Smooth muscle cell (in vitro differentiated cells): ENCODE data around the gene DDX47. TPM values are rescaled to one million over a fixed set of nuclear protein-coding genes. Genes with fewer than 3 reads are reported as not detected.

Source experiments
- DNase-seq: peaks from one replicate; lab custom pipeline; 2025; ENCODE audit not compliant: unreplicated experiment; lab: John Stamatoyannopoulos, UW
- H2AFZ ChIP-seq: fragments of 200-600 bp; sonication (generic); 2 replicates; pipeline ENCODE4 v1.6.0; 2016; ENCODE audit warnings: antibody characterized with exemption, low read depth, mild to moderate bottlenecking
- H3F3A ChIP-seq: fragments of 200-600 bp; sonication (generic); 2 replicates; pipeline ENCODE4 v1.6.0; 2017; ENCODE audit warnings: antibody characterized with exemption, low read depth
- H3K27ac ChIP-seq: fragments of 200-600 bp; sonication (generic); 2 replicates; pipeline ENCODE4 v1.5.1; 2016; ENCODE audit warnings: low read depth, mild to moderate bottlenecking
- H3K27me3 ChIP-seq: fragments of 200-600 bp; sonication (generic); 2 replicates; pipeline ENCODE4 v1.6.1; 2016; ENCODE audit warnings: low read depth, mild to moderate bottlenecking
- H3K36me3 ChIP-seq: fragments of 200-600 bp; sonication (generic); 2 replicates; pipeline ENCODE4 v1.5.1; 2016; ENCODE audit warnings: low read depth
- H3K4me1 ChIP-seq: fragments of 200-600 bp; sonication (generic); 2 replicates; pipeline ENCODE4 v1.5.1; 2016; ENCODE audit warnings: low read depth
- H3K4me2 ChIP-seq: fragments of 200-600 bp; sonication (generic); 2 replicates; pipeline ENCODE4 v1.6.0; 2016; ENCODE audit warnings: mild to moderate bottlenecking
- H3K4me3 ChIP-seq: fragments of 200-600 bp; sonication (generic); 2 replicates; pipeline ENCODE4 v1.5.1; 2016; ENCODE audit warnings: mild to moderate bottlenecking
- H3K79me2 ChIP-seq: fragments of 200-600 bp; sonication (generic); 2 replicates; pipeline ENCODE4 v1.6.0; 2016; ENCODE audit warnings: low read depth, mild to moderate bottlenecking
- H3K9ac ChIP-seq: fragments of 200-600 bp; sonication (generic); 2 replicates; pipeline ENCODE4 v1.6.0; 2016; ENCODE audit warnings: low read depth
- H3K9me3 ChIP-seq: fragments of 200-600 bp; sonication (generic); replicated peaks from 2 replicates; pipeline ENCODE4 v1.5.1; 2016; ENCODE audit warnings: low read depth
- H4K20me1 ChIP-seq: fragments of 200-600 bp; sonication (generic); 2 replicates; pipeline ENCODE4 v1.6.0; 2016; ENCODE audit warnings: low read depth
- WGBS: methylation state at CpG from one replicate; pipeline ENCODE4 v1.1.7; 2016; ENCODE audit warnings: low lambda C conversion rate; 5-methylcytosine and 5-hydroxymethylcytosine counted together
- polyA plus RNA-seq: library from polyadenylated mRNA; unstranded; fragments of >200 nt; fragmentation: Nextera tagmentation; extraction: Ambion mirVana; gene quantifications from 2 replicates; pipeline ENCODE4 v1.2.1, GENCODE V29; 2016
- total RNA-seq: library from RNA; depleted of rRNA; stranded (reverse); fragments of >200 nt; gene quantifications from 2 replicates; pipeline ENCODE4 v1.2.3, GENCODE V29; 2014
- TF ChIP-seq, protein P1 (sequence below): fragments of 200-600 bp; sonication (generic); IDR thresholded peaks from 2 replicates; pipeline ENCODE4 v1.5.1; 2017; ENCODE audit warnings: borderline replicate concordance, mild to moderate bottlenecking, antibody characterized with exemption; ENCODE audit not compliant: insufficient read depth, poor library complexity, severe bottlenecking

Gene DDX47
- total and polyA plus RNA-seq, 2 experiments from 2014 or later: 61.8 to 95.6 TPM

DNA sequence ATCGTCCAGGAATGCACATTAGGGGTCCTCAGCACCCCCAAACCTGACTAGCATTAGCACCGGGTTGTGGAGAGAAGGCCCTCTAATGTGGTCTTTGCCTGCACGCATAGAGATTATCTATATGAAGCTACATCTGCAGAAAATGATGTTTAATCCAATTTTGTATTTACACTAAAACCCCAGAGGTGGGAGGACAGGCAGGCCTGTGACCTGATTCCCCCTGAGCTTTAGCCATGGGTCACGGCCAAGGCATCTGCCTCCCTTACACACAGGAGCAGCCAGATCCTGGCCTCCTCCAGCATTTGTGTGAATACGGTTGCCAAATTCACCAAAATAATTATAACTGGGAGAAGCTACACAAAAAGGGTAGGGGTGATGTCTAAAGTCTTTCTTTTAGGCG lies 20.7 kb upstream of the DDX47 start:
- 84% methylated on average over 6 of the region's 6 CpGs for WGBS
- H3K79me2 ChIP-seq: no peaks in the 10 kb centered on the region
- TF ChIP-seq, protein P1, sequence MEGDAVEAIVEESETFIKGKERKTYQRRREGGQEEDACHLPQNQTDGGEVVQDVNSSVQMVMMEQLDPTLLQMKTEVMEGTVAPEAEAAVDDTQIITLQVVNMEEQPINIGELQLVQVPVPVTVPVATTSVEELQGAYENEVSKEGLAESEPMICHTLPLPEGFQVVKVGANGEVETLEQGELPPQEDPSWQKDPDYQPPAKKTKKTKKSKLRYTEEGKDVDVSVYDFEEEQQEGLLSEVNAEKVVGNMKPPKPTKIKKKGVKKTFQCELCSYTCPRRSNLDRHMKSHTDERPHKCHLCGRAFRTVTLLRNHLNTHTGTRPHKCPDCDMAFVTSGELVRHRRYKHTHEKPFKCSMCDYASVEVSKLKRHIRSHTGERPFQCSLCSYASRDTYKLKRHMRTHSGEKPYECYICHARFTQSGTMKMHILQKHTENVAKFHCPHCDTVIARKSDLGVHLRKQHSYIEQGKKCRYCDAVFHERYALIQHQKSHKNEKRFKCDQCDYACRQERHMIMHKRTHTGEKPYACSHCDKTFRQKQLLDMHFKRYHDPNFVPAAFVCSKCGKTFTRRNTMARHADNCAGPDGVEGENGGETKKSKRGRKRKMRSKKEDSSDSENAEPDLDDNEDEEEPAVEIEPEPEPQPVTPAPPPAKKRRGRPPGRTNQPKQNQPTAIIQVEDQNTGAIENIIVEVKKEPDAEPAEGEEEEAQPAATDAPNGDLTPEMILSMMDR: no peak
- no peak for DNase-seq
- H3K4me3 ChIP-seq: no peak overlapping the region
- H2AFZ ChIP-seq: no peak overlapping the region
- H3K27ac ChIP-seq: no peak overlapping the region
- no peak overlapping the region for H3K4me2 ChIP-seq
- no peaks in the 10 kb centered on the region for H3K9me3 ChIP-seq
- H3K4me1 ChIP-seq: peaks cover 13% of the 10 kb centered on the region
- H3K9ac ChIP-seq: no peak overlapping the region
- H3K36me3 ChIP-seq: no peaks in the 10 kb centered on the region
- H4K20me1 ChIP-seq: no peaks in the 10 kb centered on the region
- H3F3A ChIP-seq: peaks cover 14% of the 10 kb centered on the region
- no peaks in the 10 kb centered on the region for H3K27me3 ChIP-seq

DNA sequence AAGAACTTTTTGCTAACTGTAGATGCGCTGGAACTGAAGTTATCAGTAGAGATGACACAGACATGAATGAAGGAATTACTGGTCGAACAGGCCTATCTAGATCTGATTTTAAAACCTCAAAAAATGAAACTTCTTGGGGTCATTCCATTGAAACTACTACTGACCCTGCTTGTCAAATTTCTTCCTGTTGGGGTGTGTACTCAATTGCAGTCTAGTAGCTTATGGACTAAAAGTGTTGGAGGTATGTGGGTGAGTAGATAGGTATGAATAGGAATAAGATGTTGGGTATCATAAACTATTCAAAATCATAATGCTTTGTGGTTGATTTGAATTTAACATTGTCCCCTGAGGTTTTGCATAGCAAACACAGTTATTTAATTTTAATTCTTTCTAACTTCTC lies 18.5 kb upstream of the DDX47 start:
- no peak overlapping the region for H3K4me2 ChIP-seq
- no peaks in the 10 kb centered on the region for H4K20me1 ChIP-seq
- H3K9me3 ChIP-seq: no peaks in the 10 kb centered on the region
- H3K27me3 ChIP-seq: no peaks in the 10 kb centered on the region
- DNase-seq: no peak
- peaks cover 6% of the 10 kb centered on the region for H3F3A ChIP-seq
- no peaks in the 10 kb centered on the region for H3K79me2 ChIP-seq
- WGBS: 87% methylated on average over 2 of the region's 2 CpGs
- H3K4me1 ChIP-seq: peaks cover 9% of the 10 kb centered on the region
- no peak overlapping the region for H3K4me3 ChIP-seq
- H3K36me3 ChIP-seq: no peaks in the 10 kb centered on the region
- H3K27ac ChIP-seq: no peak overlapping the region
- TF ChIP-seq, protein P1: no peak
- H2AFZ ChIP-seq: no peak overlapping the region
- no peak overlapping the region for H3K9ac ChIP-seq

DNA sequence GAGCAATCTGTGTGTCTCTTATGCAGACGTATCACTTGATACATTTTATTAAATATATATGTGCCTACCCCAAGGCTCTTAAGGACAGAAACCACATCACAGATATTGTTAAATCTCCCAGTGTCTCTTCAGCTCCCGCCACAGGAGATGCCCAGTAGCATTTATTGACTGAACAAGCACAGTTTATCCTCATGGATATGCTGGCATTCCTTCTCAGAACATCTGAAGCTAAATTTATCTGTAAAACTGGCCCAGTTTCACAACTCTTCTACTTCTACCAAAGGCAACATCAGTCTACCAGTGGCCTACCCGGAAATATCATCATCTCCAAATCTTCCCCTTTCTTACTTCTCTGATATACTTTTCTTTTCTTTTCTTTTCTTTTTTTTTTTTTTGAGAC lies 17.0 kb upstream of the DDX47 start:
- TF ChIP-seq, protein P1: no peak

More for the DNA sequence above, 17.0 kb upstream of the DDX47 start:
- Histone ChIP-seq H3K36me3 (no peaks in the 10 kb centered on the region), H4K20me1 (no peaks in the 10 kb centered on the region), H3K4me2 (no peak overlapping the region), H2AFZ (no peak overlapping the region), H3K9me3 (no peaks in the 10 kb centered on the region), H3K79me2 (no peaks in the 10 kb centered on the region), H3K9ac (no peak overlapping the region), H3K27ac (no peak overlapping the region), H3F3A (peaks cover 6% of the 10 kb centered on the region), H3K4me1 (peaks cover 9% of the 10 kb centered on the region), H3K4me3 (no peak overlapping the region), H3K27me3 (no peaks in the 10 kb centered on the region)
- 62% methylated on average over 3 of the region's 3 CpGs for WGBS
- DNase-seq: no peak
